Activated effector memory CD4-positive, alpha-beta T cell treated with anti-CD3 and anti-CD28 coated beads, Interleukin-2, amount 50 U/mL, for 16 hours (primary cell): ENCODE data around the gene DNM3.
"Not testable (repeated sequence)": the region's sequence is repeated elsewhere in the genome, so short reads cannot be mapped to it uniquely, and the experiment has no call there.

Source experiments
- DNase-seq: peaks from one replicate; pipeline ENCODE4 v3.0.0-alpha.2; 2020

DNM3 gene

DNA sequence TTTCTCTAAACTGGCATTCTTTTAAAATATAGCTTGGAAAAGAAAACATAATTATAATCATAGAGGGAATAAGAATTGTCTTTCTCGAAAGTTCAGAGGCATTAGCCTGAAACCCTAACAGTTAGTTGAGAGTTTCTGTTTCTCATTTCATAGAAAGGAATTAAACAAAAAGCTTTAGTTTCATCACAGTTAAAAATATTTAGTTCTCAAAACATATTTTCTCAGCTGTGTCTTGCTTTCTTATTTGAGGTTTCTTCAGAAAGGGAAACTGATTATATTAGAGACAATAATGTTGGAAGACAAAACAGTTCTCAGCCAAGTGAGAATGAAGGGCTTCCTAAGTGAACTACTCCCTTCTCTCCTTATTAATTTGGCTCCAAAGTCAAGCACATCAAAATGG, 503.8 kb downstream of the DNM3 start:
- DNase-seq = no peak

- no peak for DNase-seq
These were observed 506.1 kb downstream of the DNM3 start for GRCh38 chr1:172347416-172347815.

- no peak for DNase-seq
These were observed 509.6 kb downstream of the DNM3 start for GRCh38 chr1:172350856-172351255.

DNA sequence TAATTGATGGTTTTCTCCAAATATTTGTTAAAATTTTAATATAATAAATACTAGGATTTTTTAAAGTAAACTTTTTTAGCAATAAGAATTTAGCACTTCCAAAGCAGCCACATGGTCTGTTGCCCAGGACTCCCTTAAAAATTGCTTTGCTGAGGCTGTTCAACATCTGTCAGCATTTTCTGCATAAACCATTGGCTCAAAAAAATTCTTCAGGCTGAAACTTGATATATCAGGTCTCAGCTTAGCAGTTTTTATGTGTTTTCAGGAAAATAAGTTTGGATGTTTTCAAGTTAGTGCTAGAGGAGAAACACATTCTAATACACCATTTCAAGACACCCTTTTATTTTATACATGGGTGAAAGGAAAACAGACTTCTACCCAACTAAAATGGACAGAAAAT, 510.0 kb downstream of the DNM3 start:
- DNase-seq = no peak

- DNase-seq = no peak
These were observed 510.5 kb downstream of the DNM3 start for GRCh38 chr1:172351754-172352161.

GRCh38 chr1:172352435-172352834, 511.1 kb downstream of the DNM3 start:
- DNase-seq = no peak

- DNase-seq = no peak
These were observed 513.3 kb downstream of the DNM3 start for GRCh38 chr1:172354291-172355274.

DNA sequence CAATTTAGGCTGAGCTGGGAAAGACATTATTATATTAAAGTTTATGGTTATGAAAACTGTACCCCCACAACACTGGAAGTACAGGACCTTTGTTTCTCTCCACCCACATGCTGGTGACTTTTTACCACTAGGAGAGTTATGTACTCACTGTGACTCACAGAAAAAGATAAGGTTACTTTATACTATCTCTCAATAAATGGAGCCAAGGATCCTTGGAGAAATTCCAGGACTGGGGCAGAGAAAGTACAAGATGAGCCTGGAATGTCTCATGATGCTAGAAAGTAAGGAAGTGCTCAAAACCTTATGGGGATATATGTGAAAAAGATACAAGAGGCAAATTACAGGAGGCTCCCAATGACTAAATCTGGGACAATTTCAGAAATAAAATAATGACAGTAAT, 515.3 kb downstream of the DNM3 start:
- DNase-seq = no peak

GRCh38 chr1:172357753-172358385, 516.6 kb downstream of the DNM3 start:
- no peak for DNase-seq

GRCh38 chr1:172359491-172359999, 518.2 kb downstream of the DNM3 start:
- no peak for DNase-seq

DNA sequence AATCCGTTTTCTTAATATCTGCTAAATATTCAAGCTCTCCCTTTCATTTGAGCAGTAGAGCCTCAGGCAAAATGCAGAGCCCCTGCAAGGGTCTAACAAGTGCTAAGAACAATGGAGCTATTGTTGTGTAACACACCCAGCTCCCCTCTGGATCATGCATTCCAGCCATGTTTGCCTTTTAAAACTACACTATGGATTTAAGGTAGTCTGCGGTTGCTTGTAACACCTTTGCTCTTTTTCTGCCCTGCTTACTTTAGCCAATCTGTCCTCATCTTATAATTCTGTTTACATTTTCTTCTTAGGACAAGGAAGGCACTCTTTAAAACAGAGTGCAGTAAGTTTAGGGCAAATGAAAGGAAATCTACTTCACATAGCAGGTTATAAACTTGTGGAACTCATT, 519.2 kb downstream of the DNM3 start:
- no peak for DNase-seq

- DNase-seq = no peak
These were observed 519.7 kb downstream of the DNM3 start for GRCh38 chr1:172360985-172361384.

DNA sequence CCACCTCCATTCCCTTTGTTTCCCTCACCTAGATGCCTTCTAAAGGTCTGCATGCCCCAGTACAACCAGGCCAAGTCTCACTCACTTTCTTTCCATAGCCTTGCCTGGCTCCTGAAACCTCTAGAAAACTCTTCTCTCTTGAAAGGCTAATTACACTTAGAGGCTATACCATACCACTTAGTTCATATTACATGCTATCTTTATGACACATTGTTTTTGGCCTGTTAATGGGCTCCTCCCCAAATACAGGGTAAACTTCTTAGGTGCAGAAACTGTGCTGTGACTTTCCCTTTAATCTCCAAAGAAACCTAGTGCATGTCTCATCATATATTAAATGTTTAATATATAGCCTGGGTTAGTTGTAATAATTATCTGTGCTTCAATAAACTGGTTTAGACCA, 522.6 kb downstream of the DNM3 start:
- no peak for DNase-seq

DNA sequence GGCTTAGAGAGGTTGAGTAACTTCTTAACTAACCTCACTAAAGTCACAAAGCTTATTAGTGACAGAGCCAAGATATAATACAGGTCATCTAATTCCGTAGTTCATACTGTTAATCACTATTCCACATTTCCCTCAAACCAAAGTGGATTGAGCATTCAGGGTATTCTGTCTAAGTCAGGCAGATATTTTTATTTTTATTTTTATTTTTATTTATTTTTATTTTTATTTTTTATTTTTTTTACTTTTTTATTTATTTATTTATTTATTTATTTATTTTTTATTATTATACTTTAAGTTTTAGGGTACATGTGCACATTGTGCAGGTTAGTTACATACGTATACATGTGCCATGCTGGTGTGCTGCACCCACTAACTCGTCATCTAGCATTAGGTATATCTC, 530.3 kb downstream of the DNM3 start:
- not testable (repeated sequence) for DNase-seq

DNA sequence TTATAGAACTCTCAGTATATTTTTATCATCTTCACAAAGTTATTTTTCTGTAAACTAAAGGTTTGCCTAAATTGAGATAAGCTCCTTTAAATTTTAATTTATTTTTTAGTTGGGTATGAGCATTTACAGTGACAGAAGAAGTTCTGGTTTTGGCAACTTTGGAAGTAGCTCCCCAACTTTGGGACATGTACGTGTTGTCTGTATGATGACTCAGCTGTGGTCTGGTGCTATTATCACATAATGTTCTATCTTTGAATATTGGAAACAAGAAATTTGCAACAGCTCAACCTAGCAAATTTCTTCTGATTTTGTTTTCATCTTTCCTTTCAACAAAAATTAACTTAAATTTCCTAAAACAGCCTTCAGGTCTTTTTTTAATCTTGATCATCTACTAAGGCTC, 532.6 kb downstream of the DNM3 start:
- DNase-seq = no peak

DNA sequence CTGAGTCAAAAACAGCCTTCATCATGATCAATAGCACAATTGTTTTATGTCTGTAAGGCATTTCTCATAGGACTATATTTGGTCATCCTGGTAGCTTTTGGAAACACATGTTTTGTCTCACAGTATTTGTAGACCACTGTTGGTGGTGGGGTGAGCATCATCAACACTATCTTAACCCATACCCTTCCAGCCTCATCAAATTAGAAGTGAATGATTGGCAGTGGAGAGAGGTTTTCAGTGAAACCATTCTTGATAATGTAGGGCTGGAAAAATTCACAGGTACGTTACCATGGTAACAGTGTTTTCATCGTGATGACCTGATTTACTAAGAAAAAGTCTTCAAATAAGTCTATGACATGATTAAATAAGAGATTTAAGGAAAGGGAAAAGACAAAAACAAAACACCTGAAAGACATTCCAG, 533.9 kb downstream of the DNM3 start:
- DNase-seq = no peak

DNA sequence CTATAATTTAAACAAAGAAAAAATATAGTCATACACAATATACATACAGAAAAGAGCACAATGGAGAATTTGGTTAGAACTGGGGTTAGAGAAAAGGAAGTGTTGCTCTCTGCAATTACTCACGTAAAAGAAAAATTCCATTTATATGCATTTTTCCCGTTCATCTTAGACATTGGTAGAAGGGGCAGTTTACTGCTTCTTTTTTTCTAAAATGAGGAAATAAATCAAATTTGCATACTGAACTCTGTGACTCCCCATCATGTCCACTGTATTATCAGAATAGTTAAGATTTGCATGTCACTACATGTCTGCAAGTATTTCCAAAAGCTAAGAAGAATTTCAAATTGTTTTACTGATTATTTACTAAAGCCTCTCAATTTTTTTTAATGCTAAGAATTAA, 535.1 kb downstream of the DNM3 start:
- no peak for DNase-seq

GRCh38 chr1:172377565-172377964, 536.3 kb downstream of the DNM3 start:
- no peak for DNase-seq

DNA sequence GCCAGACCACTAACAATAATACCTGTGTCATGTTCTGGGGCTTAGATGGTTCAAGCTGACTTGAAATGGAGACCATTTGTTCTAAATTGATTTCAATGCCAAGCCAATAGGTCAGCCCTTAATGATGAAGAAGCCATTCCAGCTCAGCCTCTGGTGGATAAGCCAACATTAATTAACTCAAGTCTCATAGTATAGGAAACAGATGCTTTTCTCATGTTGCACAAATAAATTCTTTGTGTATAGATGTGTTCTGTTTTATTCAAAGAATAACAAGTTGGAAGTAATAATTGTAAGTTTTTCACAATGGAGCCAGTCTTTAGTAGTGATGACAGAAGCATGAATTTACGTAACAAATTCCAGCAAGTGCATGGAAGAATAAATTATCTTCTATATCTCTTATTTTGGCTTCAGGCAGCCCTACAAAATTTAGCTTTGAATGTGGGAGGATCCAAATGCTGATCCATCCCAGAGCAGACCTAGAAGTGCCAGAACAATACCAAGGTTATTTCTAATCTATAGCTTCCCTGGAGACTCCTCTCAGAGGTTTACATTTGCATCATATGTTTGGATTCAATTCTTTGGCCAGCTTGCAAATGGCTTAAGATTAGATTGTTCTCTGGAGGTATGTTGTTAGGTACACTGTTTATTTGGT, 536.9 kb downstream of the DNM3 start:
- DNase-seq = no peak

GRCh38 chr1:172380441-172381244, 539.3 kb downstream of the DNM3 start:
- DNase-seq = no peak

DNA sequence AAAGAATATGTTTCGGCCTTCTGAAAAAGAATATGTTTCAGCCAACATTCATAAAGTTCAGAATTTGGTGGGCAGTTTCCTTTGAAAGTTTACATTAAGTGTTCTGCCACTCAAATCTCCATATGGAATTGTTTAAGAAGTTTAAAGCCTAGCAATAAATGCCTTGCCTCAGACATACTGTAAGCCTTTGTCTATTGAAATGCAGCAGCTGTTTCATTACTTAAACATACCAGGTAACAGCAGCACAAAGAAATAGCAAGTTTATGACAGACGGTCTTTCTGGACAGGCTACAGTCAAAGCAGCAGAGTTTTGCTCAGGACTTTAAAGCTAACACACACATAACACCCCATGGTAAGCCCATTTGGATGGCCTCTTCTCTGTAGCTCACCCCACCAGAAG, 540.6 kb downstream of the DNM3 start:
- DNase-seq = no peak

DNA sequence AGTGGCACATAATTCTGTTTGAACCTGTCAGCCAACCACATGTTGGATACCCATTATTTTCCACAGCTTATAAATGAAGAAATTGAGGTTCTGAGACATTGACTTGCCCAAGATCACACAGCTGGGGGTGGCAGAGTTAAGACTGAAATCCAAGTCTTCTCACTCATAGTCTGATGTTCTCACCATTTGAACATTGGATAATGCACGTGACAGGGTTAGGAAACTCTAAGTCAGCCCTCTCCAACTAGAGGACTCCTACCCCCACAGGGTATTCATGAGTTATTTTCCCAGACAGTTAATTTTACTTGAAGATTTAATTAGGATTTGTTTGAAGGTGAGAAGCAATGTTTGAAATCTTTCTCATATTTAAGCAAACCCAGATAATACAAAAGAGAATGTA, 541.1 kb downstream of the DNM3 start:
- no peak for DNase-seq

- DNase-seq = no peak
These were observed 541.7 kb downstream of the DNM3 start for GRCh38 chr1:172382990-172383389.
